COR-L47 (cell line): Measurements from ENCODE around the gene NLRC3.

Experiments
- DNase-seq: peaks from one replicate; lab custom pipeline; 2025; lab: John Stamatoyannopoulos, UW

NLRC3 gene

GRCh38 chr16:3597226-3597625 is 20.0 kb upstream of the NLRC3 start:
- no peak for DNase-seq

GRCh38 chr16:3596101-3596861 is 19.1 kb upstream of the NLRC3 start:
- no peak for DNase-seq

- DNase-seq = no peak
Observed at GRCh38 chr16:3595521-3596021, 18.4 kb upstream of the NLRC3 start.

GRCh38 chr16:3595110-3595486 is 17.9 kb upstream of the NLRC3 start:
- DNase-seq = no peak

- no peak for DNase-seq
Observed at GRCh38 chr16:3594316-3595109, 17.3 kb upstream of the NLRC3 start.

GRCh38 chr16:3592559-3592958 is 15.4 kb upstream of the NLRC3 start:
- no peak for DNase-seq

- no peak for DNase-seq
Observed at GRCh38 chr16:3591991-3592390, 14.8 kb upstream of the NLRC3 start.

- DNase-seq = no peak
Observed at GRCh38 chr16:3591436-3591803, 14.2 kb upstream of the NLRC3 start.

- DNase-seq = no peak
Observed at GRCh38 chr16:3590736-3591435, 13.7 kb upstream of the NLRC3 start.

- DNase-seq = no peak
Observed at GRCh38 chr16:3589991-3590701, 12.9 kb upstream of the NLRC3 start.

- DNase-seq = no peak
Observed at GRCh38 chr16:3589441-3589921, 12.3 kb upstream of the NLRC3 start.

GRCh38 chr16:3589001-3589400 is 11.8 kb upstream of the NLRC3 start:
- no peak for DNase-seq

- no peak for DNase-seq
Observed at GRCh38 chr16:3587547-3588110, 10.4 kb upstream of the NLRC3 start.

- no peak for DNase-seq
Observed at GRCh38 chr16:3584412-3584811, 7.2 kb upstream of the NLRC3 start.

- DNase-seq = no peak
Observed at GRCh38 chr16:3583303-3584038, 6.3 kb upstream of the NLRC3 start.

GRCh38 chr16:3582276-3583165 is 5.3 kb upstream of the NLRC3 start:
- DNase-seq = no peak

- DNase-seq = no peak
Observed at GRCh38 chr16:3581392-3581791, 4.2 kb upstream of the NLRC3 start.

- no peak for DNase-seq
Observed at GRCh38 chr16:3580686-3581085, 3.5 kb upstream of the NLRC3 start.

- DNase-seq = no peak
Observed at GRCh38 chr16:3580251-3580651, 3.0 kb upstream of the NLRC3 start.

GRCh38 chr16:3579776-3580175 is 2.6 kb upstream of the NLRC3 start:
- no peak for DNase-seq
